Measurements from ENCODE around the gene UST.

DNA sequence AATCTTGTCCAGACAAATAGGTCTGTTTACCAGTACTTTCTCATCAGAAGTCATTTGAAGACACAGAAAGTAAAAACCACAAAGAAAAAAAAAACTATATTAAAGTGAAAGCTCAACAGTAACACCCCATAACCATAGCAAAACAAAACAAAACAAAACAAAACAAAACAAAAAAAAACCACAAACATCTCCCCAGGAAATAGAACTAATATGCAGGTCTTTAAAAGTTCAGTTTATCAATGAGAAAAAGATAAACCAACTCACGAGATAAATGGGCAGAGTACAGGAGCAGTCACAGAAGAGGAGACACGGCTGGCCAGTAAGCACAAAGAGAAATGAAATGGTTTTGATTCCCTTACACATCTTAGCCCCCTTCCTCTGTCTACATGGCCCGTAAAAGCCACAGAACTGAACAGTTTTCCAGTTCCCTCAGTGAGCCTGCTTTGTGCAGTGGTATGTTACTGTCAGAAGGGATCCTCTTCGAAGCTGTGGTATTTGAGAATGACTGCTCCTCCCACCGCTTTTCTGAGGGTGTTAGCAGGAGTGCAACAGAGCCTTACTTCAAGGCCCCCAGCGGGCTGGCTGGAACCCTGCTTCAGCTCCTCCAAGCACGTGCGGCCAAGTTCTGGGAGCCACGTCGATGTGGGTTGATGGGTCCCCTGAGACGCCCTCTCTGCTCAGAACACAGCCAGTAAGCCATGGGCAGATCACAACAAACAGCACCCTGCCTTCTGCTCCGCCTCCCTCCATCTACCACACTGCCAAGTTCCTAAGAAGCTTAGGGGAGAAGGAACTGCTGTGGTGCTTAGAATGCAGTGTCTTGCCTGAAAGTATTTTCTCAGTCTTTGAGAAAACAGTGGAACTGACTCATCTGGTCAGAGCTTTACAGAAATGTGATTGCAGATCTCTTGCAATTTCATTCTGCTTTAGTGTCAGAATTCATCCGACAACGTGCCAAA, 14.0 kb downstream of the UST start:
- no peak for TF ChIP-seq FOXK2 (IDR thresholded peaks at IDR 0.05)
- TF ChIP-seq SUZ12 (IDR thresholded peaks at IDR 0.05) = no peak
- no peak for TF ChIP-seq NFRKB (IDR thresholded peaks at IDR 0.05)
- TF ChIP-seq PKNOX1 (IDR thresholded peaks at IDR 0.05) = no peak
- TF ChIP-seq ELF4 (IDR thresholded peaks at IDR 0.05) = no peak
- TF ChIP-seq FOXA1 (IDR thresholded peaks at IDR 0.05) = no peak
- TF ChIP-seq ARNT (IDR thresholded peaks at IDR 0.05) = no peak
- TF ChIP-seq SP1 (IDR thresholded peaks at IDR 0.05) = no peak
- no peak for TF ChIP-seq FOXM1 (IDR thresholded peaks at IDR 0.05; ENCODE audit: borderline replicate concordance)
- no peak for TF ChIP-seq TARDBP (IDR thresholded peaks at IDR 0.05)
